OCI-LY3 (cell line): Measurements from ENCODE around the gene DAAM2.

Experiments
- H2AFZ ChIP-seq: fragments of 200-600, 300-600 bp; shearing (Covaris generic); 2 replicates; pipeline ENCODE4 v1.6.0; 2014; ENCODE audit warnings: antibody characterized with exemption, low read depth, low read length
- H3K27ac ChIP-seq: fragments of 200-600, 300-600 bp; sonication (generic); 2 replicates; pipeline ENCODE4 v1.5.1; 2014; ENCODE audit warnings: mild to moderate bottlenecking, low read length, moderate library complexity, mixed read lengths
- H3K27me3 ChIP-seq: fragments of 200-600, 300-600 bp; sonication (generic); 2 replicates; pipeline ENCODE4 v1.6.1; 2014; ENCODE audit warnings: low read depth, low read length, mixed read lengths
- H3K36me3 ChIP-seq: fragments of 200-600, 300-600 bp; sonication (generic); replicated peaks from 2 replicates; pipeline ENCODE3; 2014; ENCODE audit warnings: low read depth, low read length, mixed read lengths
- H3K4me1 ChIP-seq: fragments of 300-600, 200-600 bp; sonication (generic); 2 replicates; pipeline ENCODE4 v1.6.1; 2014; ENCODE audit warnings: low read length, mixed read lengths
- H3K4me2 ChIP-seq: fragments of 200-600, 300-600 bp; sonication (generic); 2 replicates; pipeline ENCODE4 v1.6.1; 2014; ENCODE audit warnings: low read length, mixed read lengths
- H3K4me3 ChIP-seq: fragments of 300-600, 200-600 bp; sonication (generic); 2 replicates; pipeline ENCODE4 v1.5.1; 2014; ENCODE audit warnings: antibody characterized with exemption, mild to moderate bottlenecking, low read length, moderate library complexity
- H3K79me2 ChIP-seq: fragments of 300-600, 200-600 bp; shearing (Covaris generic); 2 replicates; pipeline ENCODE4 v1.6.1; 2014; ENCODE audit warnings: mild to moderate bottlenecking, low read length, mixed read lengths
- H3K9ac ChIP-seq: fragments of 300-600, 200-600 bp; shearing (Covaris generic); 2 replicates; pipeline ENCODE4 v1.6.0; 2014; ENCODE audit warnings: mild to moderate bottlenecking, low read length, moderate library complexity
- H3K9me3 ChIP-seq: fragments of 200-600, 300-600 bp; shearing (Covaris generic); 2 replicates; pipeline ENCODE4 v1.6.1; 2014; ENCODE audit warnings: low read length, mixed read lengths; ENCODE audit not compliant: insufficient read depth
- H4K20me1 ChIP-seq: fragments of 200-600, 300-600 bp; sonication (generic); 2 replicates; pipeline ENCODE4 v1.6.1; 2016; ENCODE audit warnings: low read length, mixed read lengths; ENCODE audit not compliant: insufficient read depth
- CTCF ChIP-seq: fragments of 200-600, 300-600 bp; sonication (generic); IDR thresholded peaks from 2 replicates; pipeline ENCODE4 v1.5.1; 2014; ENCODE audit warnings: antibody characterized with exemption, low read length, low read depth
- EZH2phosphoT487 ChIP-seq: fragments of 200-600 bp; shearing (Covaris generic); IDR thresholded peaks from 2 replicates; pipeline ENCODE4 v1.6.1; 2018; ENCODE audit warnings: antibody characterized with exemption, mixed run types, low read depth

Gene DAAM2

GRCh38 chr6:39812853-39813533, 20.8 kb downstream of the DAAM2 start:
- Histone ChIP-seq H3K79me2 (no peaks in the 10 kb centered on the region), H3K27ac (no peak overlapping the region), H3K9me3 (no peaks in the 10 kb centered on the region), H3K4me1 (peaks cover 13% of the 10 kb centered on the region), H4K20me1 (no peaks in the 10 kb centered on the region), H2AFZ (peak overlapping the region; percentile 15; the same call in 1 of the 2 replicates), H3K4me3 (peak overlapping the region; percentile 23; the same call in 1 of the 2 replicates), H3K9ac (no peak overlapping the region), H3K27me3 (no peaks in the 10 kb centered on the region; the same call in 1 of the 2 replicates), H3K36me3 (no peaks in the 10 kb centered on the region), H3K4me2 (peak overlapping the region; percentile 52)
- TF ChIP-seq EZH2phosphoT487 (no peak), CTCF (peak; percentile 55)

DNA sequence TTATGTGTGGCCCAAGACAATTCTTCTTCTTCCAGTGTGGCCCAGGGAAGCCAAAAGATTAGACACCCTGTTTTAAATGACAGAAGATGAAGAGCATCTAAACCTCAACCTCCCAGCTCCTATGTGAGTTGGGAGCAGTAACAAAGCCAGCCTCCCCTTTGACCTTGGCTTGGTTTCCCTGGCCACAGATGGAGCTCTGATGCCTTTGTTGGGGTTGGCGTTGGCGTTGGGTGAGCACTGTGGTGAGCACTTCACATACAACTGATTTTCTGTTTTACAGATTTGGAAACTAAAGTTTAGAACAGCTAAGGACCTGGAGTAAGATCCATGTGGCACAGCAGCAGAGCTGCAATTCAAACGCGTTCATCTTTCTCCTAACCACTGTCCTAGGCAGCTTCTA, 22.1 kb downstream of the DAAM2 start:
- Histone ChIP-seq H3K79me2 (no peaks in the 10 kb centered on the region), H4K20me1 (no peaks in the 10 kb centered on the region), H3K9me3 (no peaks in the 10 kb centered on the region), H3K9ac (no peak overlapping the region), H3K4me2 (no peak overlapping the region), H2AFZ (no peak overlapping the region), H3K36me3 (no peaks in the 10 kb centered on the region), H3K4me1 (peaks cover 13% of the 10 kb centered on the region), H3K27me3 (no peaks in the 10 kb centered on the region; the same call in 1 of the 2 replicates), H3K4me3 (no peak overlapping the region), H3K27ac (no peak overlapping the region)
- no peak for TF ChIP-seq CTCF
- TF ChIP-seq EZH2phosphoT487: no peak

DNA sequence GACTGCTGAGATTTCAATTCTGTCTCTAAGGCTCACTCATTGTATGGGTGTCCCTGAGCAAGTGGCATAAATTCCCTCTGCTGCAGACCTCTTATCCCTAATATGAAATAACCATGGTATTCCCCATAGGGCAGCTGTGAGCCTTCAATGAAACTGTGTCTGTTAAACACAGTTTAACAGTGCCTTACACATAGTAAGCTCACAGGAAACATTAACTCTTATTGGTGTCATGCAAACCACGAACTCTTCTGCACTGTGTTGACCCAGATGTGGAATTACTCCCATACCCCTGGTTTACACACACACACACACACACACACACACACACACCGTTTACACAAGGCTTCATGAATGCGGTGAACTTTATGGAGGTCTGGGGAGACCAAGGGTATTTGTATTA, 23.2 kb downstream of the DAAM2 start:
- no peaks in the 10 kb centered on the region for H4K20me1 ChIP-seq
- no peak overlapping the region for H2AFZ ChIP-seq
- TF ChIP-seq EZH2phosphoT487: no peak
- no peak for TF ChIP-seq CTCF
- no peak overlapping the region for H3K9ac ChIP-seq
- H3K4me2 ChIP-seq: no peak overlapping the region
- no peak overlapping the region for H3K4me3 ChIP-seq
- no peaks in the 10 kb centered on the region for H3K9me3 ChIP-seq
- H3K27ac ChIP-seq: no peak overlapping the region
- no peaks in the 10 kb centered on the region for H3K79me2 ChIP-seq
- H3K36me3 ChIP-seq: no peaks in the 10 kb centered on the region
- H3K4me1 ChIP-seq: peaks cover 13% of the 10 kb centered on the region
- no peaks in the 10 kb centered on the region; the same call in 1 of the 2 replicates for H3K27me3 ChIP-seq

DNA sequence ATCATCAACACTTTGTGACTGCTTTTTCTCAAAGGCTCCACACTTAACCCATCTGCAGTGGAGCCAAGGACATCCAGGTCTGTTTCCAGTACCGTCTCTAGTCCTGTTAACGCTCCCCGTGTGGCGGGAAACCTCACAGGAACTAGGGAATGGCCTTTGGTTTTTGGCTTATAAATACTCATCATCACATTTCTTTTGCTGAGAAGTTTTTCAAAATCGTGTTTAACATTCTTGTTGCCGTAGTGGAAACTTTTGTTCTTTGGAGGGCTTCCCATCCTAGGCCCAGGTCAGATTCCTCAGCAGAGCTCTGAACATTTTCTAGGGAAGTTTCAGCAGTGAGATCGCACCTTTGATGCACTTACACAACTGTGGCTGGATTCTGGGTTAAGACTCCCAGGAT, 24.6 kb downstream of the DAAM2 start:
- H3K4me3 ChIP-seq: no peak overlapping the region
- H3K9ac ChIP-seq: no peak overlapping the region
- no peak overlapping the region for H2AFZ ChIP-seq
- TF ChIP-seq EZH2phosphoT487 (no peak), CTCF (no peak)
- no peaks in the 10 kb centered on the region for H3K9me3 ChIP-seq
- H4K20me1 ChIP-seq: no peaks in the 10 kb centered on the region
- H3K27ac ChIP-seq: no peak overlapping the region
- H3K36me3 ChIP-seq: no peaks in the 10 kb centered on the region
- H3K79me2 ChIP-seq: no peaks in the 10 kb centered on the region
- no peak overlapping the region for H3K4me2 ChIP-seq
- H3K4me1 ChIP-seq: peaks cover 13% of the 10 kb centered on the region
- H3K27me3 ChIP-seq: no peaks in the 10 kb centered on the region
